ENCODE data around the gene MAST4. TPM values are rescaled to one million over a fixed set of nuclear protein-coding genes. Genes with fewer than 3 reads are reported as not detected.

MAST4 gene
- polyA plus RNA-seq, 3 donors: 12.5 to 15.3 (median 13.7) TPM

GRCh38 chr5:67031692-67032091 is 435.5 kb downstream of the MAST4 start:
- DNase-seq (ENCODE audit: low read depth in 3 of 3, low spot score in 2 of 3): no peak

GRCh38 chr5:67032921-67033664 is 436.9 kb downstream of the MAST4 start:
- no peak for DNase-seq (ENCODE audit: low read depth in 3 of 3, low spot score in 2 of 3)

GRCh38 chr5:67033880-67034651 is 437.9 kb downstream of the MAST4 start:
- DNase-seq (ENCODE audit: low read depth in 3 of 3, low spot score in 2 of 3): no peak

GRCh38 chr5:67035098-67035740 is 439.0 kb downstream of the MAST4 start:
- no peak for DNase-seq (ENCODE audit: low read depth in 3 of 3, low spot score in 2 of 3)

DNA sequence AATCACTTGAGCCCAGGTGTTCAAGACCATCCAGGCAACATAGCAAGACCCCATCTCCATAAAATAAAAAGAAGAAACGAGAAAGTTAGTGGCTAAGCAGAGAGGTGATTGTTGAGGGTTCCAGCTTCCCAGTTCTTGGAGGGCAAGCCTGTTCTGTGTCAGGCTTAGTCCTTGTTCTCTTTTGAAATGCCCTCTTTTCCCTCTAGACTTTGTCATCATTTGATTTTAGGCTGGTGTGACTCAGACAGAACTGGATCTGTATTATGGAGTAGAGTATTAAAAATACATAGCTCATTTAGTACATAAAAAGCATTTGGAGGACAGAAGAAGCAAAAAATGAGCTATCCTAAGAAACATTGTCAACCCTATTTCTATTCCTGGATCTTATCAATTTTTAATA is 441.0 kb downstream of the MAST4 start:
- no peak for DNase-seq (ENCODE audit: low read depth in 3 of 3, low spot score in 2 of 3)

DNA sequence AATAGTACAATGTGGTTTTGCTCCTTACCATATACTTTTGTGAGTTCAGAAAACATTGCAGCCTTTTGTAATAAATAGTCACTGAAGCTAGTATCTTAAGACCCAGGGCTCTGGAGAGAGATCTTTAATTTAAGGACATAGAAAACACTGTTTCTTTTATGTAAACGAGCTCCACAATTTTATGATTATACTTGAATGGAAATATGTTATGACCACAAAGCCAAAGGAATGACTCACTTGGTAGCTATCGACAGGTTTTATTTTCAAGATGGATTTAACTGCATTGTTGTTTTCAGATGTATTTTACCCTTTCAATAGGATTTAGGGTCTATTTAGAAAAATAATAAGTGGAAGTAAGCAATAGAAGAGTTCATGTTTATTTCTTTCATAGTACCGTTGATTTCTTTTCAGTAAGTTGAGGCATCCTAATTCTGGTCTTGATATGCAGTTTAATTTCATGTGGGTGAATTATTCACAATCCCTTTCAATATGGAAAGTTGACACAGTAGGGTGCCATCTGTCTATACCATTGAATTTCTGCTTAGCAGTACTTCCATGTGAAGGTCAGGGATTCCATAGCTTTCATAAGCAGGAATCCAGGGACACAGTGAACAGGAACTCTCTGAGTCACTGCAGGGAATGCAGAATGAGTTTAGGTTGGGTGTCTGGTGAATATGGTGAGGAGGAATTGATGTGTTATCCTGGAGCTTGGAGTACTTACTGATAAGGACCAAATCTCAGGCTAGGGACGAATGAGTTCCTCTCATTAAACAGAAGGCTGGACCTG is 442.8 kb downstream of the MAST4 start:
- no peak for DNase-seq (ENCODE audit: low read depth in 3 of 3, low spot score in 2 of 3)

GRCh38 chr5:67042176-67043003 is 446.2 kb downstream of the MAST4 start:
- no peak for DNase-seq (ENCODE audit: low read depth in 3 of 3, low spot score in 2 of 3)

GRCh38 chr5:67043796-67044511 is 447.8 kb downstream of the MAST4 start:
- DNase-seq (ENCODE audit: low read depth in 3 of 3, low spot score in 2 of 3): no peak

DNA sequence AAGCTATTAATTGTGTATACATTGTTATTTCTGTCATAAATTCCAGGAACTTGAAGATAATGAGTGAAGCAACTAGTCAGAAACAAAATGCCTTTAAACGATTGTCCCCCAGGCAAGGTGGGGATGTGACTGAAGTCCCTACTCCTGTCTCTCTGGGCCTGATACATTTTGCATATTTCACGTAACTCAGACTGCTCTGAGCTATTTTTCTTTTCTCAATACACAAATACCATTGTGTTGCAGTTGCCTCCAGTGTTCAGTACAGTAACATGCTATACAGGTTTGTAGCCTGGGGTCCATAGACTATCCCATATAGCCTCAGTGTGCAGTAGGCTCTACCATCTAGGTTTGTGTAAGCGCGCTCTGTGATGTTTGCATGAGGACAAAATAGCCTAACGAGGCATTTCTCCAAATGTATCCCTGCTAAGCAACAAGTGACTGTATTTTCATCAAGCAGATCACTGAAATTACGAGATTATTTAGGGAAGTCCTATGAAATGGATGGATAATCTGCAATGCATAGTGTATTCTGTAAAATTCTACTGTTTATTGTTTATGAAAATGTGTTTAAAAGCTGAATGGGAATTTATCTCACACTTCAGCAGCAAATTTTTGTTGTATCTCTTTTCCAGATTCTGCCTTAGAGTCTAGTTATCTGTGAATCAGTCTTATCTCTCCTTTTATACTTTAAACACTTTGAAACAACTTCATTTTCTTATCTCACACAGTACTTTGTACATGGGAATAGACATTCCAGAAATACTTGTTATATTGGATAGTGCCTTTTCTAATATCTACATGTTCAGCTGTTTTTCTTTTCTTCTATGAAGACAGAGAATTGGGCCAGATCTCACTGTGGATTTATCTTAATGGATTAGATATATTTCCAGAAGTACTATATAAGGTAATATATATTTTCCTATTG is 449.9 kb downstream of the MAST4 start:
- no peak for DNase-seq (ENCODE audit: low read depth in 3 of 3, low spot score in 2 of 3)

- no peak for DNase-seq (ENCODE audit: low read depth in 3 of 3, low spot score in 2 of 3)
Measured at GRCh38 chr5:67047160-67047559, 451.0 kb downstream of the MAST4 start.

DNA sequence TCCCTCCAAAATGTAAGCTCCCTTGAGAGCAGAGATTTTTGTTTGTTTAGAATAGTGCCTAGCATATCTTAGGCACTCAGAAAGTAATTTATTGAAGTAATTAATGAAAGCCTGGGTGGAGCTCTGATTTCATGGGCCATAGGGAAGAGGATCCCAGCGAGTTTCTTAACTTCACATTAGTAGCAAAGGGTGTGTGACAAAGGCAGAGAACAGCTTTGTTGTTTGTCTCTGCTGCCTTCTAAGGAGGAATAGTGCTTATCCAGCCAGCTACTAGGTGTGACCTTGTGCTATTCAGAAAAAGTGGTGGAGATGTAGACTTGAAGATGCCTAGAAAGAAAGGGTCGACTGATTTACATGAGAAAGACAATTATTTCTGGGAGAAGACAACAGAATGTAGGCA is 451.4 kb downstream of the MAST4 start:
- no peak for DNase-seq (ENCODE audit: low read depth in 3 of 3, low spot score in 2 of 3)

DNA sequence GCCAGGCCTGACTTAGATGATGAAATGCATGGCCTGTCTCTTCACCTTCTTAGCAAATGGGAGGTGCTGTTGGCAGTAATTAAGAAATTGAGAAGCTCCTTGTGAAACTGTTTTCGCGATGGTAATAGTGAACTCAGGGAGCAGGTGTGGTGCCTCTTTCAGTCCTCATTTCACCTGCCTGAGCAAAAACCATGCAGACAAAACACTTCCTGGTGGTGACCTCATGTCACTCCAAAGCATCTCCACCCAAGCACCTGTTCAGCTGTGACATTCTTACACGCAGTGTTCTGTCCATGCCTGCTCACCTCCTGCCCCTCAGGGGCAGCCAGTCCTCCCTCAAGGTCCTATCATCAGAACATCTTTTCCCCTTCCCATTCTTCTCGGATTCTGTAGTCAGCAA is 453.9 kb downstream of the MAST4 start:
- no peak for DNase-seq (ENCODE audit: low read depth in 3 of 3, low spot score in 2 of 3)

DNA sequence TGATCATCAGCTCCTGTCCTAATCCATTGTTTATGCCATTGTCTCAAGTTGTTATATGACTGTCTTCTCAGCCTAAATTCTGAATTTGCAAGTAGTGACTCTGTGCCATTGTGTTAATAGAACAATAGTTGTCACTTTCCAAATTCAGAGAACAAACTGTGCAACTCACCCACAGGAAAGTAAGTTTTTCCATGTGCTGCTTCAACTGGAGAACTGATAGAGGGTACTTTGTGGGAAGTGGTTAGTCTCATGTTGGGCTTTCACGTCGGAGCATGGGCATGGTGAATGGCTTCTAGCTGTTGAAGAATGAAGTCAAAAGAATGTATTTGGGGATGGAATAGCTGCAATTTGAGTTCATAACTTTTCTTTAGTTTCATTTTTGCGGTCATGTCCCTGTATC is 454.4 kb downstream of the MAST4 start:
- DNase-seq (ENCODE audit: low read depth in 3 of 3, low spot score in 2 of 3): no peak

DNA sequence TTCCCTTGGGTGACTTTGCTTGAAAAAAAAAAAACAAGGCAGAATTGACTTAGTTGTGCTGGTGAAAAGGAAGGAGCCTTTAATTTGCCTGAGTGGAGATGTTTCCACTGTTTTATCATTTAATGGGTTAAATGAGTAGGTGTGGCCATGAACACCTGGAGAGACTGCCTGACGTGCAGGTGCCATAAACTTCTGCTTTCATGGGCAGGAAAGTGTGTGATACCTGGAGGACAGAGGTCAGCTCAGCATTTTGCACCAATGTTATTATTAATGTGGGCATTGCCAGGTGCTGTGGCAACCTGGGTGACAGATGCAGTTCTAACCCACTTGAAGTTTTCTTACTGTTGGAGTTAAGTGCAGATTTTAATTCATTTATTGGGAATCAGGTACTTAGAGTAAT is 455.0 kb downstream of the MAST4 start:
- DNase-seq (ENCODE audit: low read depth in 3 of 3, low spot score in 2 of 3): no peak

DNA sequence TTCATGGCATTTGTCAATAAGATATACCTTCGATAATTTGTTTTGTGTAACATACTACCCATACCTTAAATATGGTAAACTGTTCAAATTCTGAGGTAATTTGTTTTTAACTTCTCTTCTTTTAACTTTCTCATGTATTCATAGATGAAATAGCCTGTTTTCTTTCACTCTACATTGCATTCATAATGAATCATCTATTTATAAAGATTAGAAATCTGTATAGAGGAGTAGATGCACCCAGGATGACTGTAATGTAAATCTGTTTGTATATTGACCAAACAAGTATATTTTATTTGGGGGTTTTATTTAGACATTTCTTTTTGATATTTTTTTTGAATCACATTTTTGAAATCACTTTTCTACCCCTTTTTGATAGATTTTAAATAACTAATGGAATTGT is 455.8 kb downstream of the MAST4 start:
- no peak for DNase-seq (ENCODE audit: low read depth in 3 of 3, low spot score in 2 of 3)

- DNase-seq (ENCODE audit: low read depth in 3 of 3, low spot score in 2 of 3): no peak
Measured at GRCh38 chr5:67053229-67053628, 457.0 kb downstream of the MAST4 start.

DNA sequence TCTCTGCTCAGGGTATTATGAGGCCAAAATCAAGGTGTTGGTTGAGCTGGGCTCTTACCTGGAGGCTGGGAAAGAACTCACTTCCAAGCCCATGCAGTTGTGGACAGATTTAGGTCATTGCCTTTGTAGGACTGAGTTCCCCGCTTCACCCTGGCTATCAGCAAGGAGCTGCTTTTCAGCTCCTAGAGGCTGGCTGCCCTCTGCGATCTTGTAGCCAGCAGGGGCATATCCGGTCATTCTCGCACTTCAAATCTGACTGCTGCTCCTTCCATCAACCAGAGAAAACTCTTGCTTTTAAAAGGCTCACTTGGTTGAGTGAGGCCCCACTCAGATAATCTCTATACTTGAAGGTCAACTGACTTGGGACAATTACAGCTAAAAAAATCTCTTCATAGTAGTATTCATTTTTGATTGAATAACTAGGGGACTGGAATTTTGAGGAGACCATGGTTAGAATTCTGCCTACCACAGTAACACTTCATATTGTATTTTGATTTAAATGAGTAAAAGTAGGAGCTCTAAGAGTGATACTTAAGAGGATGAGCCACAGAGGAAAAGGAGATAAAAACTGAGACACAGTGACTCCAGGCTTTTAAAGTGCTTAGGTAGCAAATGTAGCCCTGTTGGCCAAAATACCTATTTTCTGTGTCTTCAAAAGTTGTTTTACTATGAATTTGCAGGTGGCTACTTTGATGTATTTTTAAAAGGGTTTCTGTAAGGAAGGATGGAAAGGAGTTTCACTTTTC is 463.0 kb downstream of the MAST4 start:
- no peak for DNase-seq (ENCODE audit: low read depth in 3 of 3, low spot score in 2 of 3)
